ENCODE data around the gene PPP2R1B. TPM values are rescaled to one million over a fixed set of nuclear protein-coding genes. Genes with fewer than 3 reads are reported as not detected.

Gene PPP2R1B
- polyA plus RNA-seq, 1 donor (not counting 4 experiments of a cell fraction or from before 2014, with no cell fraction given) = 33.6 TPM

- TF ChIP-seq CTCF (optimal IDR thresholded peaks at IDR 0.05 in 1 of 3, IDR thresholded peaks at IDR 0.05 in 1 of 3, conservative IDR thresholded peaks at IDR 0.05 in 1 of 3; ENCODE audit: extremely low read depth in 1 of 3, insufficient read depth in 2 of 3, low read length in 3 of 3) (no peak), EZH2 (IDR thresholded peaks at IDR 0.05; ENCODE audit: low read length) (no peak)
- no peaks in the 10 kb centered on the region for H4K20me1 ChIP-seq (ENCODE audit: control insufficient read depth, extremely low read depth, insufficient read depth, low read length)
- no peaks in the 10 kb centered on the region for H3K27me3 ChIP-seq (ENCODE audit: control insufficient read depth, extremely low read depth, insufficient read depth, low read length)
- DNase-seq (ENCODE audit: low read depth, low spot score) (no peak), FAIRE-seq (no peak)
- no peaks in the 10 kb centered on the region for H3K9me3 ChIP-seq (ENCODE audit: control insufficient read depth, low read depth, low read length)
- H3K79me2 ChIP-seq (ENCODE audit: control insufficient read depth, insufficient read depth, low read length) = no peaks in the 10 kb centered on the region
- dilution Hi-C loops (cut with MboI; ENCODE audit: extremely low pct_ligation_motif_present, low sequenced_read_pairs) = no loop called here
- no peaks in the 10 kb centered on the region for H3K9me1 ChIP-seq (ENCODE audit: control insufficient read depth, extremely low read depth, insufficient read depth, low read length)
- no peak overlapping the region for H2AFZ ChIP-seq (ENCODE audit: control insufficient read depth, low read length)
- no peak overlapping the region for H3K27ac ChIP-seq (ENCODE audit: control insufficient read depth, insufficient read depth, low read length)
- peaks cover 0 to 2% of the 10 kb centered on the region in 2 experiments for H3K36me3 ChIP-seq (ENCODE audit: control insufficient read depth in 2 of 2, extremely low read depth in 1 of 2, insufficient read depth in 2 of 2, low read length in 2 of 2)
- peaks cover 11% of the 10 kb centered on the region for H3K4me1 ChIP-seq (ENCODE audit: control insufficient read depth, extremely low read depth, insufficient read depth, low read length)
- H3K9ac ChIP-seq (ENCODE audit: control insufficient read depth, extremely low read depth, insufficient read depth, low read length) = no peak overlapping the region
- no peak overlapping the region for H3K4me3 ChIP-seq (ENCODE audit: control insufficient read depth in 2 of 3, extremely low read depth in 1 of 3, insufficient read depth in 2 of 3, low read depth in 1 of 3, low read length in 3 of 3)
- H3K4me2 ChIP-seq (ENCODE audit: control insufficient read depth, extremely low read depth, insufficient read depth, low read depth, low read length) = no peak overlapping the region
Measured at GRCh38 chr11:111680486-111681175, 85.6 kb downstream of the PPP2R1B start.

Other genes with a start within 250 kb of the PPP2R1B start
- gene LAYN, start 225.7 kb downstream of the PPP2R1B start, polyA plus RNA-seq = 1.1 to 5.1 TPM (median 3.6 TPM) in 3 replicates
- 10.0 to 12.2 TPM (median 11.9 TPM) in 3 replicates for gene SIK2, start 163.9 kb downstream of the PPP2R1B start, polyA plus RNA-seq
- 23.4 to 34.4 TPM (median 27.2 TPM) in 3 replicates for gene ALG9, start 105.2 kb upstream of the PPP2R1B start, polyA plus RNA-seq
- gene FDXACB1, start 112.8 kb upstream of the PPP2R1B start, polyA plus RNA-seq = 2.2 to 3.5 TPM (median 2.9 TPM) in 3 replicates
- gene CFAP68, start 113.2 kb upstream of the PPP2R1B start, polyA plus RNA-seq = 33.0 to 63.8 TPM (median 58.9 TPM) in 3 replicates
- 7.4 to 47.9 TPM (median 11.0 TPM) in 3 replicates for gene CRYAB, start 145.4 kb upstream of the PPP2R1B start, polyA plus RNA-seq
- 0.08 to 0.98 TPM (median 0.22 TPM) in 3 replicates for gene HSPB2, start 146.3 kb upstream of the PPP2R1B start, polyA plus RNA-seq
- gene C11orf52, start 152.5 kb upstream of the PPP2R1B start, polyA plus RNA-seq = 2.9 to 5.5 TPM (median 3.5 TPM) in 3 replicates
- gene DIXDC1, start 171.0 kb upstream of the PPP2R1B start, polyA plus RNA-seq = 5.9 to 13.2 TPM (median 7.8 TPM) in 3 replicates